DND-41 (cell line): ENCODE results near the gene LRP10.

Experiments used
- ATAC-seq: fragments of 200-7000 bp; cut with Tn5 transposase; 3 replicates; pipeline ENCODE4 v1.9.1; 2021; ENCODE audit warnings: low read depth; ENCODE audit not compliant: insufficient read depth
- DNase-seq: peaks from one replicate; pipeline ENCODE4 v3.0.0-alpha.2; 2020
- H2AFZ ChIP-seq: 2 replicates; pipeline ENCODE4 v1.6.0; 2012; ENCODE audit warnings: low read depth, low read length
- H3K27ac ChIP-seq: 2 replicates; pipeline ENCODE4 v1.5.1; 2012; ENCODE audit warnings: low read length, inconsistent platforms
- H3K27me3 ChIP-seq: fragments of 200-600 bp; sonication (generic); 2 replicates; pipeline ENCODE4 v1.6.0; 2012; ENCODE audit warnings: low read length, mild to moderate bottlenecking, inconsistent platforms; ENCODE audit not compliant: insufficient read depth, poor library complexity
- H3K36me3 ChIP-seq: 2 replicates; pipeline ENCODE4 v1.5.1; 2012; ENCODE audit warnings: low read length, inconsistent platforms; ENCODE audit not compliant: insufficient read depth
- H3K4me1 ChIP-seq: 2 replicates; pipeline ENCODE4 v1.5.1; 2012; ENCODE audit warnings: mild to moderate bottlenecking, low read length; ENCODE audit not compliant: insufficient read depth
- H3K4me2 ChIP-seq: 2 replicates; pipeline ENCODE4 v1.6.0; 2012; ENCODE audit warnings: mild to moderate bottlenecking, moderate library complexity, low read length, inconsistent platforms; ENCODE audit not compliant: insufficient read depth
- H3K4me3 ChIP-seq, 2 experiments: fragments of 200-600 bp in 1 of 2; shearing (Covaris generic) in 1 of 2; 2 replicates each; pipeline ENCODE4 v1.5.1; 2012 to 2016; ENCODE audit warnings: inconsistent platforms in 2 of 2, low read length in 2 of 2, mild to moderate bottlenecking in 2 of 2, low read depth in 1 of 2, moderate library complexity in 1 of 2
- H3K79me2 ChIP-seq: 2 replicates; pipeline ENCODE4 v1.6.0; 2012; ENCODE audit warnings: low read length, inconsistent platforms; ENCODE audit not compliant: insufficient read depth
- H3K9ac ChIP-seq: 2 replicates; pipeline ENCODE4 v1.6.0; 2012; ENCODE audit warnings: low read depth, mild to moderate bottlenecking, inconsistent platforms, low read length, moderate library complexity
- H3K9me3 ChIP-seq: 2 replicates; pipeline ENCODE4 v1.5.1; 2012; ENCODE audit warnings: low read length, moderate library complexity, mild to moderate bottlenecking, inconsistent platforms; ENCODE audit not compliant: insufficient read depth, severe bottlenecking
- H4K20me1 ChIP-seq: 2 replicates; pipeline ENCODE4 v1.6.0; 2012; ENCODE audit warnings: low read length; ENCODE audit not compliant: insufficient read depth
- CTCF ChIP-seq: IDR thresholded peaks from 2 replicates; pipeline ENCODE4 v1.5.1; 2012; ENCODE audit warnings: borderline replicate concordance, low read length, moderate library complexity, mild to moderate bottlenecking; ENCODE audit not compliant: poor library complexity, severe bottlenecking; ENCODE audit errors: extremely low read depth
- EZH2 ChIP-seq: IDR thresholded peaks from 3 replicates; pipeline ENCODE4 v1.6.1; 2012; ENCODE audit warnings: borderline replicate concordance, low read depth, mild to moderate bottlenecking, moderate library complexity, low read length, inconsistent platforms; ENCODE audit not compliant: severe bottlenecking

LRP10 gene

GRCh38 chr14:22882064-22882463 is 10.5 kb downstream of the LRP10 start:
- H3K4me3 ChIP-seq, result no peak overlapping the region
- H3K79me2 ChIP-seq, result no peaks in the 10 kb centered on the region
- DNase-seq, result no peak
- no peak overlapping the region for H3K9ac ChIP-seq
- H2AFZ ChIP-seq, result no peak overlapping the region
- no peak for TF ChIP-seq CTCF
- no peak for ATAC-seq
- no peaks in the 10 kb centered on the region for H3K4me1 ChIP-seq
- H3K27ac ChIP-seq, result no peak overlapping the region
- no peaks in the 10 kb centered on the region for H3K36me3 ChIP-seq
- H4K20me1 ChIP-seq, result peaks cover 23% of the 10 kb centered on the region
- no peak overlapping the region for H3K4me2 ChIP-seq
- no peaks in the 10 kb centered on the region for H3K9me3 ChIP-seq
- H3K27me3 ChIP-seq, result peaks cover 53% of the 10 kb centered on the region

GRCh38 chr14:22882529-22883172 is 11.1 kb downstream of the LRP10 start:
- H2AFZ ChIP-seq, result no peak overlapping the region
- no peak overlapping the region for H3K4me3 ChIP-seq
- peaks cover 23% of the 10 kb centered on the region for H4K20me1 ChIP-seq
- no peak for ATAC-seq
- no peaks in the 10 kb centered on the region for H3K4me1 ChIP-seq
- no peaks in the 10 kb centered on the region for H3K9me3 ChIP-seq
- peak; percentile 18 for DNase-seq
- no peaks in the 10 kb centered on the region for H3K79me2 ChIP-seq
- no peak overlapping the region for H3K4me2 ChIP-seq
- TF ChIP-seq EZH2, result no peak
- no peak for TF ChIP-seq CTCF
- H3K27ac ChIP-seq, result no peak overlapping the region
- H3K27me3 ChIP-seq, result peaks cover 59% of the 10 kb centered on the region
- no peaks in the 10 kb centered on the region for H3K36me3 ChIP-seq
- H3K9ac ChIP-seq, result no peak overlapping the region

- H3K4me2 ChIP-seq, result no peak within 1 kb of the TSS
- ATAC-seq, result no peak
- no peaks in the 10 kb centered on the region for H3K4me1 ChIP-seq
- H3K79me2 ChIP-seq, result no peaks in the 10 kb centered on the region
- H3K27me3 ChIP-seq, result peaks cover 65% of the 10 kb centered on the region
- TF ChIP-seq EZH2 (no peak), CTCF (no peak)
- H2AFZ ChIP-seq, result no peak within 1 kb of the TSS
- H3K9me3 ChIP-seq, result no peaks in the 10 kb centered on the region
- H3K27ac ChIP-seq, result no peak within 1 kb of the TSS
- no peaks in the 10 kb centered on the region for H3K36me3 ChIP-seq
- no peak for DNase-seq
- peaks cover 23% of the 10 kb centered on the region for H4K20me1 ChIP-seq
- H3K4me3 ChIP-seq, result no peak within 1 kb of the TSS
- no peak within 1 kb of the TSS for H3K9ac ChIP-seq
Measured at GRCh38 chr14:22883173-22883976, 11.8 kb downstream of the LRP10 start, which contains the start of gene REM2. REM2 (plus strand) TSS chr14:22883222; CDS start chr14:22883288, 66 bp downstream.
